Endothelial cell (in vitro differentiated cells): ENCODE data around the gene TCHH. TPM values are rescaled to one million over a fixed set of nuclear protein-coding genes. Genes with fewer than 3 reads are reported as not detected.
A peak's percentile ranks its signal among the peaks of the same experiment; 100 is the strongest.

Experiments used
- DNase-seq: peaks from one replicate; pipeline ENCODE4 v3.0.0; 2021; ENCODE audit warnings: low spot score
- H3K27ac Mint-ChIP-seq: one replicate; pipeline ENCODE4 v1.8.0; 2021; ENCODE audit warnings: mixed read lengths, inconsistent platforms; ENCODE audit not compliant: unreplicated experiment
- H3K27me3 Mint-ChIP-seq: one replicate; pipeline ENCODE4 v1.8.0; 2021; ENCODE audit warnings: mild to moderate bottlenecking, moderate library complexity, mixed read lengths, inconsistent platforms; ENCODE audit not compliant: unreplicated experiment
- H3K36me3 Mint-ChIP-seq: one replicate; pipeline ENCODE4 v1.8.0; 2021; ENCODE audit warnings: mild to moderate bottlenecking, low read depth, mixed read lengths, inconsistent platforms; ENCODE audit not compliant: unreplicated experiment
- H3K4me1 Mint-ChIP-seq: one replicate; pipeline ENCODE4 v1.8.0; 2021; ENCODE audit warnings: mild to moderate bottlenecking, mixed read lengths, inconsistent platforms; ENCODE audit not compliant: unreplicated experiment
- H3K4me3 Mint-ChIP-seq: one replicate; pipeline ENCODE4 v1.8.0; 2021; ENCODE audit warnings: mild to moderate bottlenecking, mixed read lengths, inconsistent platforms; ENCODE audit not compliant: unreplicated experiment
- H3K9me3 Mint-ChIP-seq: one replicate; pipeline ENCODE4 v1.8.0; 2021; ENCODE audit warnings: mixed read lengths, inconsistent platforms; ENCODE audit not compliant: unreplicated experiment
- CTCF ChIP-seq: fragments of 200-600 bp; sonication (generic); IDR thresholded peaks from one replicate; pipeline ENCODE4 v1.5.0; 2021; ENCODE audit warnings: antibody characterized with exemption; ENCODE audit not compliant: unreplicated experiment
- long read RNA-seq: library from polyadenylated mRNA; unstranded; transcript quantifications from one replicate; pipeline ENCODE4 v2.0.0, GENCODE V29; 2020; ENCODE audit not compliant: unreplicated experiment
- total RNA-seq: library from RNA; stranded (reverse); fragmentation: NEBNext Ultra II Directional; extraction: Animal tissue kit (Norgen Biotek cat#: 25700); gene quantifications from one replicate; pipeline ENCODE4 v1.2.1, GENCODE V29; 2021; ENCODE audit not compliant: unreplicated experiment

TCHH gene
- 0.38 TPM for total RNA-seq
- long read RNA-seq: 0 reads

GRCh38 chr1:152115344-152115743 is at the start of gene TCHH:
Gene TCHH, minus strand, starts transcription at chr1:152115444. Its CDS starts 1,364 bp downstream, at chr1:152114080.
- H3K27me3 Mint-ChIP-seq: no peaks in the 10 kb centered on the region
- TF ChIP-seq CTCF: no peak
- no peak within 1 kb of the TSS for H3K4me3 Mint-ChIP-seq
- no peaks in the 10 kb centered on the region for H3K36me3 Mint-ChIP-seq
- H3K27ac Mint-ChIP-seq: no peak within 1 kb of the TSS
- H3K9me3 Mint-ChIP-seq: no peaks in the 10 kb centered on the region
- no peak for DNase-seq
- H3K4me1 Mint-ChIP-seq: peaks cover 3% of the 10 kb centered on the region

GRCh38 chr1:152164517-152165136 is 49.4 kb upstream of the TCHH start:
- H3K4me3 Mint-ChIP-seq: no peak overlapping the region
- DNase-seq: no peak
- peaks cover 3% of the 10 kb centered on the region for H3K27me3 Mint-ChIP-seq
- H3K9me3 Mint-ChIP-seq: no peaks in the 10 kb centered on the region
- H3K27ac Mint-ChIP-seq: no peak overlapping the region
- no peak for TF ChIP-seq CTCF
- peaks cover 25% of the 10 kb centered on the region for H3K4me1 Mint-ChIP-seq
- H3K36me3 Mint-ChIP-seq: no peaks in the 10 kb centered on the region

GRCh38 chr1:152162792-152163463 is 47.7 kb upstream of the TCHH start:
- H3K4me1 Mint-ChIP-seq: peaks cover 25% of the 10 kb centered on the region
- H3K4me3 Mint-ChIP-seq: no peak overlapping the region
- TF ChIP-seq CTCF: no peak
- no peaks in the 10 kb centered on the region for H3K9me3 Mint-ChIP-seq
- H3K27me3 Mint-ChIP-seq: peaks cover 2% of the 10 kb centered on the region
- DNase-seq: no peak
- H3K36me3 Mint-ChIP-seq: no peaks in the 10 kb centered on the region
- H3K27ac Mint-ChIP-seq: no peak overlapping the region

GRCh38 chr1:152160576-152160975 is 45.3 kb upstream of the TCHH start:
- no peak for TF ChIP-seq CTCF
- DNase-seq: no peak
- Mint-ChIP-seq H3K36me3 (no peaks in the 10 kb centered on the region), H3K27me3 (peaks cover 2% of the 10 kb centered on the region), H3K4me3 (no peak overlapping the region), H3K9me3 (no peaks in the 10 kb centered on the region), H3K27ac (peak overlapping the region; percentile 3), H3K4me1 (peaks cover 20% of the 10 kb centered on the region)

GRCh38 chr1:152159144-152159543 is 43.9 kb upstream of the TCHH start, which contains the start of gene RPTN:
Gene RPTN, minus strand, starts transcription at chr1:152159228. Its CDS starts 1,339 bp downstream, at chr1:152157889.
- no peak for DNase-seq
- Mint-ChIP-seq H3K27ac (no peak within 1 kb of the TSS), H3K27me3 (peaks cover 3% of the 10 kb centered on the region), H3K36me3 (no peaks in the 10 kb centered on the region), H3K9me3 (no peaks in the 10 kb centered on the region), H3K4me1 (peaks cover 13% of the 10 kb centered on the region), H3K4me3 (no peak within 1 kb of the TSS)
- TF ChIP-seq CTCF: no peak
